HepG2 (cell line): ENCODE data around the gene ASH1L. TPM values are rescaled to one million over a fixed set of nuclear protein-coding genes. Genes with fewer than 3 reads are reported as not detected.
A peak's percentile ranks its signal among the peaks of the same experiment; 100 is the strongest.

Source experiments
- ELF1 ChIP-seq: sonication (generic); formaldehyde crosslinking; IDR thresholded peaks from 2 replicates; pipeline ENCODE4 v1.4.0; 2020; ENCODE audit warnings: missing genetic modification reagents
- ETV5 ChIP-seq: IDR thresholded peaks from 2 replicates; pipeline ENCODE4 v1.6.1; 2018; ENCODE audit warnings: missing biosample characterization, missing genetic modification reagents, inconsistent platforms, borderline replicate concordance
- JDP2 ChIP-seq: sonication (generic); formaldehyde crosslinking; IDR thresholded peaks from 2 replicates; pipeline ENCODE4 v1.8.1; 2022; ENCODE audit warnings: missing genetic modification reagents, borderline replicate concordance
- NFE2 ChIP-seq: sonication (generic); formaldehyde crosslinking; IDR thresholded peaks from 2 replicates; pipeline ENCODE4 v1.4.0; 2020; ENCODE audit warnings: missing genetic modification reagents
- NKX3-1 ChIP-seq: sonication (generic); formaldehyde crosslinking; IDR thresholded peaks from 2 replicates; pipeline ENCODE4 v1.5.0; 2020; ENCODE audit warnings: missing genetic modification reagents
- NR3C1 ChIP-seq: sonication (generic); formaldehyde crosslinking; IDR thresholded peaks from 2 replicates; pipeline ENCODE4 v1.4.0; 2020; ENCODE audit warnings: missing genetic modification reagents
- SAP130 ChIP-seq: IDR thresholded peaks from 2 replicates; pipeline ENCODE4 v1.6.1; 2016; ENCODE audit warnings: low read depth
- TBP ChIP-seq: sonication (generic); formaldehyde crosslinking; IDR thresholded peaks from 2 replicates; pipeline ENCODE4 v1.5.0; 2020; ENCODE audit warnings: missing genetic modification reagents
- TCF12 ChIP-seq, 2 experiments: fragments of 450-650 bp in 1 of 2; sonication (generic) in 1 of 2; formaldehyde crosslinking in 1 of 2; IDR thresholded peaks; 2 replicates each; pipeline versions ENCODE4 v1.6.1 to v1.8.0; 2017 to 2022; ENCODE audit warnings: antibody characterized with exemption in 1 of 2, mild to moderate bottlenecking in 1 of 2, missing genetic modification reagents in 1 of 2, moderate library complexity in 1 of 2
- ZEB1 ChIP-seq: IDR thresholded peaks from 2 replicates; pipeline ENCODE4 v1.6.1; 2012; ENCODE audit warnings: mild to moderate bottlenecking, low read depth, inconsistent platforms; ENCODE audit not compliant: insufficient replicate concordance
- ZFP82 ChIP-seq: sonication (generic); formaldehyde crosslinking; IDR thresholded peaks from 2 replicates; pipeline ENCODE4 v1.5.1; 2020; ENCODE audit warnings: mild to moderate bottlenecking, missing genetic modification reagents, borderline replicate concordance
- ZFX ChIP-seq: sonication (generic); formaldehyde crosslinking; IDR thresholded peaks from 2 replicates; pipeline ENCODE4 v1.4.0; 2020; ENCODE audit warnings: mild to moderate bottlenecking, low read depth, missing genetic modification reagents, moderate library complexity
- ZMYM2 ChIP-seq: sonication (generic); formaldehyde crosslinking; IDR thresholded peaks from 2 replicates; pipeline ENCODE4 v1.8.0; 2022; ENCODE audit warnings: mild to moderate bottlenecking, missing genetic modification reagents
- ZNF274 ChIP-seq: sonication (generic); formaldehyde crosslinking; IDR thresholded peaks from 2 replicates; pipeline ENCODE4 v1.5.1; 2020; ENCODE audit warnings: mild to moderate bottlenecking, missing genetic modification reagents
- ZNF282 ChIP-seq: fragments of 450-650 bp; IDR thresholded peaks from 2 replicates; pipeline ENCODE4 v1.6.1; 2018; ENCODE audit not compliant: partially characterized antibody
- ZNF430 ChIP-seq: sonication (generic); formaldehyde crosslinking; IDR thresholded peaks from 2 replicates; pipeline ENCODE4 v1.9.0; 2021; ENCODE audit warnings: mild to moderate bottlenecking, missing genetic modification reagents
- ZNF569 ChIP-seq: sonication (generic); formaldehyde crosslinking; IDR thresholded peaks from 2 replicates; pipeline ENCODE4 v1.5.0; 2020; ENCODE audit warnings: mild to moderate bottlenecking, missing genetic modification reagents, moderate library complexity, borderline replicate concordance
- ZNF589 ChIP-seq: sonication (generic); formaldehyde crosslinking; conservative IDR thresholded peaks from 2 replicates; pipeline ENCODE4 v1.8.0; 2022; ENCODE audit warnings: mild to moderate bottlenecking, moderate library complexity, missing genetic modification reagents
- ZNF607 ChIP-seq: sonication (generic); formaldehyde crosslinking; IDR thresholded peaks from 2 replicates; pipeline ENCODE4 v1.5.1; 2020; ENCODE audit warnings: missing genetic modification reagents, mild to moderate bottlenecking, borderline replicate concordance
- ZSCAN31 ChIP-seq: sonication (generic); formaldehyde crosslinking; IDR thresholded peaks from 2 replicates; pipeline ENCODE4 v1.5.0; 2020; ENCODE audit warnings: low read depth, mild to moderate bottlenecking, missing genetic modification reagents
- polyA plus RNA-seq, 8 experiments: library from polyadenylated mRNA; depleted of rRNA in 3 of 8; stranded (reverse) in 7 of 8; unstranded in 1 of 8; fragments of >200 nt; fragmentation: Illumina TruSeq in 4 of 8; extraction: Trizol in 4 of 8; gene quantifications; 2 replicates each; pipeline versions ENCODE4 v1.2.1 to v1.2.3, GENCODE V29; 2011 to 2016; ENCODE audit warnings: low read depth in 4 of 8, missing spikeins in 1 of 8, mixed read lengths in 1 of 8; ENCODE audit not compliant: insufficient read depth in 1 of 8
- total RNA-seq, 5 experiments: library from RNA; depleted of rRNA; stranded (reverse); fragments of >200 nt; fragmentation: Illumina TruSeq; extraction: Trizol; gene quantifications; 2 replicates each; pipeline ENCODE4 v1.2.3, GENCODE V29; 2016; ENCODE audit warnings: low read depth in 1 of 5
- TF ChIP-seq, protein P1 (sequence below): sonication (generic); formaldehyde crosslinking; IDR thresholded peaks from 2 replicates; pipeline ENCODE4 v1.8.0; 2022; ENCODE audit warnings: missing genetic modification reagents, mild to moderate bottlenecking, inconsistent platforms, borderline replicate concordance
- TF ChIP-seq, protein P2 (sequence below), 2 experiments: fragments of 450-650 bp in 1 of 2; sonication (generic) in 1 of 2; formaldehyde crosslinking; IDR thresholded peaks; 2 replicates each; pipeline versions ENCODE4 v1.5.0 to v1.8.0; 2020 to 2022; ENCODE audit warnings: mild to moderate bottlenecking in 1 of 2, missing genetic modification reagents in 1 of 2

The ASH1L gene
- total and polyA plus RNA-seq, 2 of the 13 experiments (the other 11 are each of a cell fraction or from before 2014, with no cell fraction given) = 10.2 to 15.3 TPM

DNA sequence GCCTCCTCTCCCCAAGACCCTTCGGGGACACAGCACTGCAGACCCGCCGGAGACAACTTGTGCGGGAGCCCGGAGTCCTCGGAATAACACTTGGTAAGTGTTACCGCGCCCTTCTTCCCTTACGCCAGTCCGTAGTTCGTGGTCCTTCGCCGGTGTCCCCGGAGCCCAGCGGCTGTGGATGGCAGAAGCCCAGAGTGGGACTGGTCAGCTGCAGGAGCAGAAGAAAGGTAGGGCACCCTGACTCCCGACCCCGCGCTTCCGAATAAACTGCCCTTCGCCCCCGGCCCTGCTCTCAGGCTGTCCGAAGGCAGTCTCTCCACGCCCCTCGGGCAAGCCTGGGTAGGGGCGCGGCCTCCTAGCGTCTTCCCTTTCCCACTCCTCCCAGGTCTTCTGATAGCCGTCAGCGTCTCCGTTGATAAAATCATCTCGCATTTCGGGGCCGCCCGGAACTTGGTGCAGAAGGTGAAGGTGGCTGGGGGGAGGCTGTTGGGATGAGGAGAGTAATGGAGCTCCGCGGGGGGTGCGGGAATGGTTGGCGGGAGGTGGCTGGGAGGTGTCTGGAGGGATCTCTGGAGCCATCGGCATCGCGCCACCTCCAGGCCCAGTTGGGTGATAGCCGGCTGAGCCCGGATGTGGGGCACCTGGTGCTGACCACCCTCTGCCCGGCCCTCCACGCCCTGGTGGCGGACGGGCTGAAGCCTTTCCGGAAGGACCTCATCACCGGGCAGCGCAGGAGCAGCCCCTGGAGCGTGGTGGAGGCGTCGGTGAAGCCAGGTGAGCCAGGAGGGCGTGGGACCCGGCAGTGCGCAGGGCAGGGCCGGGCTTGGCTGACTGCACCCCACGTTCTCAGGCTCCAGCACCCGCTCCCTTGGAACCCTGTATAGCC, 237.6 kb downstream of the ASH1L start (continued):
- TF ChIP-seq NKX3-1 (CRISPR knock-in tag) (no peak), ZNF569 (CRISPR knock-in tag) (no peak), JDP2 (CRISPR knock-in tag) (no peak), ZNF430 (CRISPR knock-in tag) (0 out of 2 replicates have a peak, but pooled peaks have one; percentile 18), TBP (CRISPR knock-in tag) (0 out of 2 replicates have a peak, but pooled peaks have one; percentile 53), ZFP82 (CRISPR knock-in tag) (0 out of 2 replicates have a peak, but pooled peaks have one; percentile 0), ZNF589 (CRISPR knock-in tag) (no peak; the same call in 1 of the 2 replicates), ZNF274 (CRISPR knock-in tag) (0 out of 2 replicates have a peak, but pooled peaks have one; percentile 23), ZEB1 (no peak), ZNF607 (CRISPR knock-in tag) (peak; percentile 81; the same call in 1 of the 2 replicates), TCF12 (IDR thresholded peaks at IDR 0.05) (no peak), TCF12 (CRISPR knock-in tag; IDR thresholded peaks at IDR 0.05) (0 out of 2 replicates have a peak, but pooled peaks have one; percentile 61), SAP130 (CRISPR knock-in tag) (peak; percentile 62; the same call in 1 of the 2 replicates), ZFX (CRISPR knock-in tag) (0 out of 2 replicates have a peak, but pooled peaks have one; percentile 35), NFE2 (CRISPR knock-in tag) (no peak), NR3C1 (CRISPR knock-in tag) (no peak), ELF1 (CRISPR knock-in tag) (0 out of 2 replicates have a peak, but pooled peaks have one; percentile 17), ZMYM2 (no peak), ZNF282 (no peak), ETV5 (CRISPR knock-in tag) (peak; percentile 67; the same call in 1 of the 2 replicates), ZSCAN31 (CRISPR knock-in tag) (0 out of 2 replicates have a peak, but pooled peaks have one; percentile 31)
- TF ChIP-seq, protein P1, sequence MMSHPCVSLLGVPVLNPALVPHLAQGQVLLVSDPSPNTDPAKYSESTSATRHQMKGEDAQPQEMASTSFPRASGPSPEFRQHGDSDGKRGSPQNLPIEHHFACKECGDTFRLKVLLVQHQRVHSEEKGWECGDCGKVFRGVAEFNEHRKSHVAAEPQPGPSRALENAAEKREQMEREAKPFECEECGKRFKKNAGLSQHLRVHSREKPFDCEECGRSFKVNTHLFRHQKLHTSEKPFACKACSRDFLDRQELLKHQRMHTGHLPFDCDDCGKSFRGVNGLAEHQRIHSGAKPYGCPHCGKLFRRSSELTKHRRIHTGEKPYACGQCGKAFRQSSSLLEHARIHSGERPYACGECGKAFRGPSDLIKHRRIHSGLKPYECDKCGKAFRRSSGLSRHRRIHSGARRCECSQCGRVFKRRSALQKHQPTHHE (CRISPR knock-in tag) = 0 out of 2 replicates have a peak, but pooled peaks have one; percentile 29
- TF ChIP-seq, protein P2, sequence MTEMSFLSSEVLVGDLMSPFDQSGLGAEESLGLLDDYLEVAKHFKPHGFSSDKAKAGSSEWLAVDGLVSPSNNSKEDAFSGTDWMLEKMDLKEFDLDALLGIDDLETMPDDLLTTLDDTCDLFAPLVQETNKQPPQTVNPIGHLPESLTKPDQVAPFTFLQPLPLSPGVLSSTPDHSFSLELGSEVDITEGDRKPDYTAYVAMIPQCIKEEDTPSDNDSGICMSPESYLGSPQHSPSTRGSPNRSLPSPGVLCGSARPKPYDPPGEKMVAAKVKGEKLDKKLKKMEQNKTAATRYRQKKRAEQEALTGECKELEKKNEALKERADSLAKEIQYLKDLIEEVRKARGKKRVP (CRISPR knock-in tag; IDR thresholded peaks at IDR 0.05) = 0 out of 4 replicates have a peak, but pooled peaks of 1 of the 2 experiments have one; percentile 38
